ENCODE measurements around the gene IGF2BP2. TPM values are rescaled to one million over a fixed set of nuclear protein-coding genes. Genes with fewer than 3 reads are reported as not detected.

Gene IGF2BP2
- total and polyA plus RNA-seq, 9 of the 15 experiments (the other 6 are each of a cell fraction or from before 2014, with no cell fraction given) = 3.2 to 59.6 (median 30.5) TPM

- DNase-seq (ENCODE audit: extremely low read depth in 1 of 4, low spot score in 3 of 4) (no peak), FAIRE-seq (no peak), ATAC-seq (no peak)
- Histone ChIP-seq H3K79me2 (ENCODE audit: control insufficient read depth, insufficient read depth, low read length) (peaks cover 74% of the 10 kb centered on the region), H3K4me2 (ENCODE audit: insufficient read depth, low read length) (no peak overlapping the region), H3K36me3 (ENCODE audit: control insufficient read depth, insufficient read depth, low read length) (no peaks in the 10 kb centered on the region; the same call in 2 of the 3 replicates), H3K9me3 (replicated peaks; ENCODE audit: control insufficient read depth, insufficient read depth, low read depth, low read length) (no peaks in the 10 kb centered on the region), H3K4me1 (replicated peaks in 1 of 2; ENCODE audit: control insufficient read depth in 2 of 2, insufficient read depth in 2 of 2, low read length in 2 of 2) (no peaks in the 10 kb centered on the region; a peak in 4 of 5 replicates), H3K27ac (ENCODE audit: extremely low read depth, low read depth, low read length) (no peak overlapping the region), H3K9ac (ENCODE audit: insufficient read depth in 1 of 2, low read depth in 2 of 2, low read length in 2 of 2) (no peak overlapping the region), H3K27me3 (ENCODE audit: control insufficient read depth in 2 of 2, insufficient read depth in 2 of 2, low read length in 2 of 2) (no peaks in the 10 kb centered on the region), H3K9me1 (ENCODE audit: control insufficient read depth, insufficient read depth, low read length) (no peaks in the 10 kb centered on the region), H2AFZ (ENCODE audit: low read depth, low read length) (no peak overlapping the region), H3K4me3 (no peak overlapping the region), H4K20me1 (replicated peaks; ENCODE audit: control insufficient read depth, insufficient read depth, low read length) (peaks cover 4% of the 10 kb centered on the region; the same call in 1 of the 2 replicates)
- WGBS (ENCODE audit: insufficient coverage, low coverage, missing lambda C conversion rate) = 55% methylated on average over 3 of the region's 3 CpGs
- intact Hi-C loops (cut with micrococcal nuclease) = no loop called here
- in situ Hi-C loops (cut with MboI) = no loop called here
- ChIA-PET POLR2A (interaction anchor here (1.5 to 2.0 kb wide), 2 partner anchors 12 to 56 kb away, joined by 4 to 7 read pairs; no protein-coding TSS in a partner anchor), CTCF (ENCODE audit: low intra/inter-chr PET ratio) (no interaction called here)
- no TSS peak for BruUV-seq (replicated peaks)
- TF ChIP-seq BRD4 (IDR thresholded peaks at IDR 0.05) (no peak), SMARCA5 (IDR thresholded peaks at IDR 0.05) (no peak), C11orf30 (IDR thresholded peaks at IDR 0.05; ENCODE audit: low read depth) (peak; percentile 37; the same call in 1 of the 2 replicates), CC2D1A (IDR thresholded peaks at IDR 0.05) (no peak), OTX1 (CRISPR knock-in tag; IDR thresholded peaks at IDR 0.05) (no peak), NFE2 (IDR thresholded peaks at IDR 0.05; ENCODE audit: low read depth) (0 out of 2 replicates have a peak, but pooled peaks have one; percentile 11), MAFG (tag; conservative IDR thresholded peaks at IDR 0.05) (0 out of 2 replicates have a peak, but pooled peaks have one; percentile 8), ZNF316 (IDR thresholded peaks at IDR 0.05) (peak; percentile 60), HEY1 (CRISPR knock-in tag; IDR thresholded peaks at IDR 0.05; ENCODE audit: borderline replicate concordance) (no peak), U2AF1 (optimal IDR thresholded peaks at IDR 0.05; ENCODE audit: low read depth, low read length) (no peak)
Observed at GRCh38 chr3:185712337-185712736, 112.5 kb downstream of the IGF2BP2 start.
